GM18517 (cell line): Measurements from ENCODE around the gene RFNG.

Source experiments
- ATAC-seq: cut with Tn5 transposase; IDR thresholded peaks from one replicate; pipeline ENCODE4 v1.9.1; 2021; ENCODE audit warnings: mild to moderate bottlenecking, moderate library complexity; ENCODE audit not compliant: unreplicated experiment

The RFNG gene

DNA sequence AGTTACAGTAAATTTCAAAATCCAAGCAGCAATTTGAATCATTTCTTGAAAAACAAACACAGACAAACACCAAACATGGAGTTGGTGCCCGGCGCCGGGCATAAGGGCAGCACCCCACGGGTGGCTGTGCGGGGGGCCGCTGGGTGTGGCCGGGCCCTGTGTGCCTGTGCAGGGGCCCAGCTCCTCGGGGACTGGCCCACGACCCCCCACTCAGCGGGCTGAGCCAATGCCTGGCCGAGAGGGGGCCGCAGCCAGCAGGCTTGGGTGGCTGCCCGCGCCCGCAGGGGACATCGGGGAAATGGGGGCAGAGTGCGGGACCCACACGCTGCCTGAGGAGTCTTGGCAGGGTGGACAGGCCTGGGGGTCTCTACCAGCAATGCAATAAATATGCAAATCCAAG lies 26.8 kb upstream of the RFNG start:
- ATAC-seq: no peak

DNA sequence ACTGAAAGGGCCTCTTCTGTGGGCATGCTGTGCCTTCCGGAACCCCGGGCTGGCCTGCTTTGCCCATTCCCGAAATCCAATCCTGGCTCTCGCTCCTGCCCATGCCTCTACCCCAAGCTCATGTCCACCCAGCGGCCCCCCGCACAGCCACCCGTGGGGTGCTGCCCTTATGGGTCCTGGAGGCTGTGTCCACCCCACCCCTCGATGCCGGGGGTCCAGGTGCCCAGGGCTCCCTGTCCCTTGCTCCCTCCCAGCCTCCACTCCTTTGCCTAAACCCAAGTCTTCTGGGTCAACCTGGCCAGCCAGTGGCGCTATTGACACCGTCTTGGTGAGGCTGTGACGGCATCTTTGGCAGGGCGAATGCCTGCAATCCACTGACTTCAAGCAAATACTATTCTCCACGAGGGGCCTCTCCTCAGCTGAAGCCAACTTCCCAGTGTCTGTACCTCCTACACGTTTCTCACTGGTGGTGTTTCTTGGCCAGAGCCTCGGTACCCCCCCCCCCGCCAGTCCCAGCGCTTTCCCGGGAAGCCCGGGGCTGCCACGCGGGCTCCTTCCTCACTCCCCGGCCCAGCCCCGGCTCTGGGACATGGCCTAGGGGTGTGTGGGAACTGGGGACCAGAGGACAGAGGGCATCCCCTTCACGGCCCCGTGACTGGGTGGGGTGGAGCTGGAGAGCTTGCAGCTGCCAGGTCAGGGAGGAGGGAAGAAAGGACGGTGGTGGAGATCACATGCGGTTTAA lies 26.2 kb upstream of the RFNG start:
- ATAC-seq: no peak

DNA sequence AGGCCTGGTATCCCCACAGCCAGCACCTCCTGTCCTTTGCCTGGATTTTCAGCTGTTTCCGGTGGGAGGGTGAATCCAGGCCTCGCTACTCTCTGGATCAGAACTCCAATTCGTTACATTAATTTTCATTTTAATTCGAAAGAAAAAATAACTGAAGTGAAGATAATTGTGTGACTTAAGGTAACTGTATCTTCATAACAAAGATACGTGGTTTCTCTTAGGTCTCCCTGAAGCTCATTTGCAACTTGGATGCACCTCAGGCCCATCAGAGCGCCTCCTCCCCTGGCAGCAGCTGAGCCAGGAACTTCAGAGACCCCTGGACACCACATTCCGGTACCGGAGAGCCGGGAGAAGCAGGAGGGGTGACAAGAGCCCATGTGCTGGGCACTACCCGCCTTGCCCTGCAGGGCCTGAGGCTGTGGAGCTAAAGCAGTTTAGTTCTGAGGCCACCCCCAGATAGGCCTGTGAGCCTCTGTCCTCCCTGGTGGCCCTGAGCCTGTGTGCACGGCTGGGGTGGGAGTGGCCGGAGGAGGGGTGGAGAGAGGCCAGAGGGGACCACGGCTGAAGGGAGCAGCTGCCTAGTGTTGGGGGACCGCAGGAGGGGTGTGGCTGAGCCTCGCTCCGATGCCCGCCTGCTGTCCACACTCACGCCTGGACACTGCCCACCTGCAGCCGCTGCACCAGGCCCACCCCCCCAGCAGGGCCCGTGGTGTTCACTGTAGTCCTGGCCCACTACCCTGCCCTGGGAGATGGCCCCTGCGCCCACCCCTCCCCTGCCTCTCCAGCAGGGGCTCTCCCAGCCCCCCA lies 25.4 kb upstream of the RFNG start:
- no peak for ATAC-seq

DNA sequence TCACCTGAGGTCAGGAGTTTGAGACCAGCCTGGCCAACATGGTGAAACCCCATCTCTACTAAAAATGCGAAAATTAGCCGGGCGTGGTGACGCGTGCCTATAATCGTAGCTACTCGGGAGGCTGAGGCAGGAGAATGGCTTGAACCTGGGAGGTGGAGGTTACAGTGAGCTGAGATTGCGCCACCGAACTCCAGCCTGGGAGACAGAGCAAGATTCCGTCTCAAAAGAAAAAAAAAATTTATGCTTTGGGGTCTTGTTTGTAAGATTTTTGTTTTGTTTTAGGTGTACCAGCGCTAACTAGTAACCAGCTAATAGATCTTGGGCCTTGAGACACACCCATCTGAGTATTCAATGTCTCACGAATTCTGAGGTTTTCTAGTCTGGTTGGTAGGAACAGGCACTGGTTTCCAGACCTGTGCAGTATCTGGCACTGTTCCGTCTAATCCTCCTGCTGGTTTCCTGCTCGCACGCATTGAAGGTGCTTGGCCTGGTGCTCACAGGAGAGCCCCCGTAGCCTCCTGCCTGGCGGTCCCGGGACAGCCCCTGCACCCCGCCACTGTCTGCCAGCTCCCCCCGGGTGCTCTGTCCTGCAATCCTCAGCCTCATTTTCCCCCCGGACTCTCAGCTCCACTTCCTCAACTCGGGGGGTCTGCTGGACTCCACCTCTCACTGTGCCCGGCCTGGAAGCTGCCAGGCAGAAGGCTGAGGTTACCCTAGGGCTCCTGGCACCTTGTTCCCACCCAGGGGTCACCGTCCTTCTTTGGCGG lies 24.6 kb upstream of the RFNG start:
- ATAC-seq: no peak

DNA sequence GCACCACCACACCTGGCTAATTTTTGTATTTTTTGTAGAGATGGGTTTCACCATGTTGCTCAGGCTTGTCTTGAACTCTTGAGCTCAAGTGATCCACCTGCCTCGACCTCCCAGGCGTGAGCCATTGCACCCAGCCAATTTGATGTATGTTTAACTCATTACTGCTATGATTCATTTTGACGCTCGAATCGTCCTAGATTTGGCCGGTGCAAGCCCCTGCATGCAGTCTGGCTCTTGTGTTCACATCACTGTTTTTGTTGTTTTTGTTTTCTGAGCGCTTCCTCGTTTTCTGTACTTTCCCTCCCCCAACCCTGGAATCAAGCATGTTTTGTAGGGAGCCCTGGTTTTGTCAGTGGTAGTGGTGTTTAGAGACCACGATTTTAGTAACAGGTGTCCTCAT lies 21.8 kb upstream of the RFNG start:
- ATAC-seq: no peak

DNA sequence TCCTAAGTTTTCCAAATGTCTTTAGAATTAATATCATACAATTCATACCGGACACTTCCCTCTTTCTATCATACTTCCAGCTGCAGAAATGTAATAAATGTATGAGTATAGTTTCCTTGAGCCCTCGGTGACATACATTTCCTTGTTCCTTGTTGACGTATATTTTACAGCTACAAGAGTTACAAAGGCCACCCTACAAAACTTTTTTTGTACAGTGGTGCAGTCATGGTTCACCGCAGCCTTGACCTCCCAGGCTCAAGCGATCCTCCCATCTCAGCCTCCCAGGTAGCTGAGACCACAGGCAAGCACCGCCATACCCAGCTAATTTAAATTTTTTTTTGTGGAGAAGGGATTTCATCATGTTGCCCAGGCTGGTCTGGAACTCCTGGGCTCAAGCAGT lies 21.2 kb upstream of the RFNG start:
- no peak for ATAC-seq

DNA sequence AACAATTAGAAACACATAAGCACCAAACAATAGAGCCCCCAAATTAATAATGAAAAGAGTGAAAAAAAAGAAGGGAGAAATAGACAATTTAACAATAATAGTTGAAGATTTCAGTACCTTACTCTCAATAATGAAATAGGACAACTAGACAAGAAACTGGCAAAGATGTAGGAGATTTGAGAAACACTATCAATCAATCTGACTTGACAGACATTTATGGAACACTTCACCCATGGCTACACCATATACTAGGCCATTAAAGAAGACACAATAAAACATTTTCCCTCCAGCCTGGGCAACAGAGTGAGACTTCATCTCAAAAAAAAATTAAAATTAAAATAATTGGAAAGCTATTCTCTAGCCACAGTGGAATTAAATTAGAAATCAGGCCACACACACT lies 19.0 kb upstream of the RFNG start:
- ATAC-seq: no peak

DNA sequence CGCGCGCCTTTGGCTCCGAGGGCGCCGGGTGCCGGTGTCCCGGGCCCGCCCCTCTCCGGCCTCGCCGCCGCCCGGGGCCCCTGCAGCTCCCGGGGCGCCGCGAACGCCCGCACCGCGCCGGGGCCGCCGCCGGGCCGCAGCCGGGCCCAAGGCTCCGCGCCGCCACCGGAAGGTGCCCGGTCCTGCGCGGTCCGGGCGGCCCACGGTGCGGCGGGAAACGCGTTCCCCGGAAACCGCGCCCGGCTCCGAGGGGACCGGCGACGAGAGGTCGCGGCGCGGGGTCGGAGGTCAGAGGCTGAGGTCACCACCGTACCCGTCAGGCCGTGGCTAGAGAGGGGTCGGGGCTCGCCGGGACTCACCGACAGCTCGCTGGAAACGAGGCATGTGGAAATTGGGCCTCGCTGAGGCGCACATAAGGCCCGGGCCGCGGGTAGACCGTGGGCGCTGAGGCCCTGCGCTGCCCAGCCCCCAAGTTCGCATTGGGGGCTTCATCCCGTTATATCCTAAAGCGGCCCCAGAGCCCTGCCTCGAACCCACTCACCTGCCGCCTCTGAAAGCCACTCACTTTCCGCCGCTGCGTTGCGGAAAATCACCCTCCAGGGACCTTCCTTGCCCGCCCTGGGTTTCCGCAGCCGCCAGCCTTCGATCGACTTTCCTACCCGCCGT lies 14.2 kb upstream of the RFNG start, which contains the start of gene DUS1L:
TSS of gene DUS1L (minus strand) at position 167 of the 666 bp plus-strand sequence. CDS start 745 bp downstream, outside the sequence.
- no peak for ATAC-seq

DNA sequence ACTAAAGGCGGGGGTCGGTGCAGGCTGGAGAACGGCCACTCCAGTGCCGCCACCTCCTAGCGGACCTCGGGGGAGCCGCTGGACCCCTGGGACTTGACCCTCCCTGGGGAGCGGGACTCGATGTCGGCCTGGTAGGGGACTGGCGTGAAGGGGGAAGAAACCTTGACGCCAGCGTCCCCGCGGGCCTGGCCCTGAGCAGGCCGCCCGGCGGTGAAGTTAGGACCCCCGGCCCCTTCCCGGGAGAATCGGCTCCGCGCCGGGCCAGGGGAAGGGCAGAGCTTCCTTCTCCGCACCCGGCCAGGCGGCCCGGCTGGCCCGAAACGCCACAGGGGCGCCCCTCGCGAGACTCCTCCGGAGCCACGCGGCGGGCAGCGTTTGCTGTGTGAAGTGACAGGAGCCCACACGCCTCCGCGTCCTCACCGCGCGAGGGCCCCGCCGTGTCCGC lies 13.6 kb upstream of the RFNG start:
- no peak for ATAC-seq

DNA sequence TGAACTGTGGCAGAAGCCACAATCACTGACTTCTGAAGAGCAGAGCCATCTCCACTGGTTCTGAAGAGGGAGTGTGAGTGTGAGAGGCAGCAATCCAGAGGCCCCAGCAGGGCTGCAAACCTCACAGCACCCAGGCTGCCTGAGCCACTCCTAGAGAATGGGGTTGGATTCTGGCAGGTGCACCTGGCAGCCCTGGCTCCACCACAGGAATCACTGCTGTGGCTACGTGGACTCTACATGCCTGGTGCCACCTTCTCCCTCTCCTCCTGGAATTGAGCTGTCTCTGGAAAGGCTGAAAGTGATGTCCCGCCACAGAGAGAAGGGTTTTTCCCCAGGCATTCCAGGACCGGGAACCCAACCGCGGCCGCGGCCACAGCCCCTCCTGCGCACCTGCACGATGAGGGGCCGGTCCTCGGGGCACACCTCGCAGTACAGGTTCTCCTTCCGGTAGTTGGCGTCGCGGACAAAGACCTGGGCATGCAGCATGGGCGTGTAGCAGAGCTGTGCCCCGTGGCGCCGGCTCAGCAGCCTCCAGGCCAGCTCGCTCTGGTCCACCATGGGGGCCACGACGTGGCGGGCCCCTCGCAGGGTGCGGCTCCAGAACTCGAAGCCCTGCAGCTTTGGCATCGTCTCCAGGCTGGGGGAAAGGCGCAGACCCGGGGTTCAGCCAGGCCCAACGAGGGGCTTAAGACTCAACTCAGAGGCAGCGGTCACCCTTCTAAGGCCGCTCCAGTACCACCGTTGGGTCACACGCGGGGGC lies 13.0 kb upstream of the RFNG start:
- no peak for ATAC-seq

DNA sequence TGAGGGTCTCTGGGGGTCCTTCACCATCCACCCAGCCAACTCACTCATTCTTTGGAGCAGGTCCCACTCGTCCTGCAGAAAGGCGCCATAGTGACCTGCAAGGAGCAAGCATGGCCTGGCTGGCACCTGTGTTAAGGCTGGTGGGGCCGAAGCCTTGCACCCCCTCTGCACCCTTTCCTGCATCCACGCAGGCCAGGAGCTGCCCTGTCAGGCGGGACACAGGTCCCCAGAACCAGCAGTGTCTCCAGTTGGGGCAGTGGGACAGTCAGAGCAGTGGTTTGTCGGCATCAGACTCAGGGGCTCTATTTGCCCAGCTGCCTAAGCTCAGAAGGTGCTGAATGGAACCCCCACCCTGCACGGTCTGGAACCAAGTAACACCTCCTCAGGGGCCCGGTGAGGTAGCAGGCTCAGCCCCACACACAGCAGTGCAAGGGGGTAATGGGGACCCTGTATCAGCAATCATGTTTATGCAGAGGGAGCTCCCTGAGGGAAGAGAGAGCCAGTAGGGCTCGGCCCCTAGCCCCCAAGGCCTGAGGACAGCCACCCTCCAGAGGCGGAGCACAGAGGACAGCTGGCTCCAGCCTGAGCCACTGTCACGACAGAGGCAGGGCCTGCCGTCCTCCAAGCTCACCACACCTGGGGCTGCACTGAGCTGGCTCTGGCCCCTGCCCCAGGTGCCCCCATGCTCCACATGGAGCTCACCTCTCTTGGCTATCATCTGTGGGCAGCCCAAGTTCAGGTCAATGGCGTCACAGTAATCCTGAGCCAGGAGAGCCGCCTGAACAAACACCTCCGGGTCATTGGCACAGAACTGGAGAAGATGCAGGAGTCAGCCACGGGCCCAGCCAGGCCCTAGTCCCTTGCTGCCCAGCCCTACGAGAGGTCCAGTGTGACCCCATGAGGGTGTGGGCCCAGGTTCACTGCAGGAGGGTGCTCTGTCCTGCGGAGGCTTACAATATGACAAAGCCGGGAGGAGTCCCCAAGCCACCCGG lies 12.1 kb upstream of the RFNG start:
- ATAC-seq: no peak

DNA sequence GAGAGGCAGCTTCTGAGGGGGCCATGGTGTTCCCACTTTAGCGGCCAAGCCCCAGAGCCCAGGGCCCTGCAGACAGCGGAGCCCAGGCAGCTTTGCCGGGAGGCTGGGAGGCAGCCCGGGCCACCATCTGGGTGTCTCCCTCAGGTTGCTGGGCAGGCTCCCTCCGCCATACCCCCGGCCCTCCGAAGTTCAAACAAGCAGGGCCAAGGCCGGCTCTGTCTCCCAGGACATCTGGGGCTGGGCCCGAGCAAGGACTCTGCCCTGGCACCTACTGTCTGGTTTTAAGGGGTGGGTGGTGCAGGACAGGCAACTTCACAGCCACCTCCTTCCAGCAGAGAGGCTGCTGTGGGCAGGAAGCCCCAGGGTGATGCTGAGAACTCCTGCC lies 11.4 kb upstream of the RFNG start:
- no peak for ATAC-seq

DNA sequence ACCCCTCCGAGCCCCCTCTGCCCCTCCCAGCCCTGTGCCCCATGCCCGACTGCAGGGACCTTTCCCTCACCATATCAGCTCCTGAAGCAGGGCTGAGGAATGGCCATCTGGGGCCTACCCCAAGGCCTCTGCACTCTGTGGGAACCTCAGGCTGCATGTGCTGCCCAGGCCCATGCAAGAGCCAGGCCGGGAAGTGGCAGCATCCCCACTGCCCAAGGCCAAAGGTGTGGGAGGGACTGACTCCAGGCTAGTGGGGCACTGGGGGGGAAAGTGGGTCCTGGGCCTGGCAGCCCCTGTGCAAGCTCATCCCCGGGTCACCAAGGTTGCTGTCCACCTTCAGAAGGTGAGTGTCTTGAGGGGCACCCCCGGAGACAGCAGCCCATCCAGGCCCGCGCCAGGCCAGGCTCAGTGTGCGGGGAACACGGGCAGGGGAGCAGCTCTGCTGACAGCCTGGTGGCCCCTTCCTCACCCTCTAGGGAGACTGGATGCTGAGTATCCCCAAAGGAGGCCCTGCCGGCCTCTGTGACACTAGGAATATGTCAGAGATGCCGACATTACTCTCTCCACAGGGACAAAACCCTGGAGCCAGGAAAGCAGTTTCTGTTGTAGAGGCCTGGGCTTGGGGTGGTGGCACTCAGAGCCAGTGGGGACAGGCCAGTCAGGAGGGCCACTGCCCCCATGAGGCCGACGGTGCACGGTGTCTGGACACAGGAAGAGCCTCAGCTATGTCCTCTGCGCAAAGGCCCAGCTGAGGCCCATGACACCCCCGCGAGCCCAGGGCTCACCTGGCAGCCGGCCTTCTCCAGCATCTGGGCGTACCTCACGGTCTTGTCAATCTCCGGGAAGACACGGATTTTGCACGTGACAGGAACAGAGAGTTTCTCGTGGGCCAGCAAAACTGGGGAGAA lies 10.7 kb upstream of the RFNG start:
- ATAC-seq: no peak

DNA sequence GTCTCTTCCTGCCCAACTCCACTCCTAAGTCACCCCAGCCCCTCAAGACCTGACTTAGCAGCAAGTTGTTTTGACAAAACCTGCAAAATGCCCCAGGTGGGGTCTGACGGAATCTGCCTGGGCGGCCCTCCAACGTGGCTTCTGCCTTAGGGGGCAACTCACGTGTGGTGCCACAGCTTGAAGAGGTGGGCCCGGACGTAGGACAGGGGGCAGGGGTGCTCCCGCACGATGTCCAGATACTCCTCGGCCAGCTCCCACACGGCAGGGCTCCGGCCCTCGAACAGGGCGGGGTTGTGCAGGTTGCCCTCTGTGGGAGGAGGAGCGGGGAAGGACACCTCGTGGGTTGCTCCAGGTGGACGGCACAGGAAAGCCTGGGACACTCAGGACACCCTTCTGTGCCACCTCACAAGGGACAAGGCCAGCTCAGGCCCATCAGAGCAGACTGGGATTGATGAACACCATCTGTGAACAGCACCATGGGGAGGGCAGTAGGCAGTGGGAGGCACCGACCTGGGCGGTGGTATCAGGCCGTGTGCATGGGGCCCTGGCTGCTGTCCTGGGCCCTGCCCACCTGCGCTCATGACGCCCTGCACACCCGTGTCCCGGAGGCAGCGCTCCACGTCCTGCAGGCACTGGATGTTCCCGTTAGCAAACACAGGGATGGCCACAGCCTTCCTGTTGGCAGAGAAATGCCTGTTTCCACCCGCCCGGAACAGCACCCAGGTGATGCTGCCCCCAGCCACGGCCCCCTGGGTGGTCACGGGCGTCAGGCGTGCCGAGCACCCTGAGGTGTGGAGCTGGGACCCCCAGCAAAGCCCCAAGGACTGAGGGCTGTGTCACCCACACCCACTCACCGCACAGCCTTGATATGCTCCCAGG lies 9.7 kb upstream of the RFNG start:
- ATAC-seq: no peak

DNA sequence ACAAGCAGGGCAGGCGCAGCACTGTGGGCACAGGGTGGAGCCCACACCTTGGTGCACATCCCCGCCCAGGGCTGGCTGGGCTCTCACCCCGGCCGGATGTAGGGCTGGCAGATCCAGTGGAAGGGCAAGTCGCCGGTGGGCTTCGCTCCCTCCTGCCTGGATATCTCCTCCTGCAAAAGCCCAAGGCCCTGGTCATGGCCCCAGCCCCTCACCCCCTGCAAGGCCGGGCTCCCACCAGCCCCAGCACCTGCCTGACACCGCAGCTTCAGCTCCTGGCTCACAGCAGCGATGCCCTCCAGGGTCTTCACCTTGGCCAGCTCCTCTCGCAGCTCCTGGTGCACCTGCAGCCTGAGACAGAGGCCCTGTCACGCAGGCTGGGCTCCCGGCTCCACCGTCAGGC lies 9.0 kb upstream of the RFNG start:
- ATAC-seq: no peak

DNA sequence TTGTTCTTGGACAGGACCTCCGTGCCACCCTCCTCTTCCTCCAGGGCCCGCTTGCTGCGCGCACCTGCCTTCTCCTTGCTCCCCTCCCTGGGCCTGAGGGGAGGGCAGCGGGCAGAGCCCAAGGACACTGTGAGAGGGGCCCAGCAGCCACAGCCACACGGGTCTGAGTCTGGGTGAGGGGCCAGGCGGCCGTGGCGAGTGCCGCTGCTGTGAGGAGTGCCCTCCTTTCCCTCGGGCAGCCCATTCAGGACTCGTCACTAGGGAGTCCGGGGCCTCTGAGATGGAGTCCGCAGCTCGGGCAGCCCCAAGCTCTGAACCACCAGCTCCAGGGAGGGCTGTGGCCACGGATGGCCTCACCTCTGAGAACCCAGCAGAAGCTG lies 8.4 kb upstream of the RFNG start:
- no peak for ATAC-seq
